Neuron (in vitro differentiated cells): ENCODE measurements around the gene KCTD15.

Experiments used
- H2AFZ ChIP-seq: one replicate; pipeline ENCODE4 v1.6.1; 2013; ENCODE audit warnings: low read depth, mild to moderate bottlenecking, inconsistent platforms, low read length, moderate library complexity
- H3K27me3 ChIP-seq: one replicate; pipeline ENCODE4 v1.6.1; 2013; ENCODE audit warnings: low read length; ENCODE audit not compliant: insufficient read depth
- H3K36me3 ChIP-seq: one replicate; pipeline ENCODE4 v1.6.1; 2013; ENCODE audit warnings: low read length; ENCODE audit not compliant: insufficient read depth
- H3K4me1 ChIP-seq: one replicate; pipeline ENCODE4 v1.6.1; 2013; ENCODE audit warnings: low read length; ENCODE audit not compliant: insufficient read depth
- H3K4me3 ChIP-seq: 2 replicates; pipeline ENCODE4 v1.5.1; 2013; ENCODE audit warnings: mild to moderate bottlenecking, low read length, moderate library complexity
- H3K9me3 ChIP-seq: one replicate; pipeline ENCODE4 v1.6.1; 2013; ENCODE audit warnings: low read length

Gene KCTD15

DNA sequence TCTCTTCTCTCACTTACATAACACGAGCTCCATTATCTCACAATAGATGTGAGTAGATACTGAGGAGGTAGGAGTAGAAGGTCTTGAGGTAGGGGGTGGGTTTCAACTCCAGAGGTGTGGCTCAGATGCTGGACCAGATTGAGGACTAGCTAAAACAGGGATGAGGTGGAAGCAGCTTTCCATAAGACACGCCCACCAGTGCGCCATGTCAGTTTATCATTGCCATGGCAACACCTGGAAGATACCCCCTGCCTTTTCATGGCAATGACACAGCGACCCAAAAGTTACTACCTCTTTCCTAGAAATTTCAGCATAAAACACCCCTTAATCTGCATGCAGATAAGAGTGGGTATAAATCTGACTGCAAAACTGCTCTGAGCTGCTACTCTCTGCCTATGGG lies 44.1 kb downstream of the KCTD15 start:
- Histone ChIP-seq H3K9me3 (no peaks in the 10 kb centered on the region), H3K4me3 (no peak overlapping the region), H3K36me3 (no peaks in the 10 kb centered on the region), H3K27me3 (peaks cover 6% of the 10 kb centered on the region), H2AFZ (no peak overlapping the region), H3K4me1 (no peaks in the 10 kb centered on the region)

- H2AFZ ChIP-seq = no peak overlapping the region
- no peak overlapping the region for H3K4me3 ChIP-seq
These were observed 45.0 kb downstream of the KCTD15 start for GRCh38 chr19:33841685-33842084.

DNA sequence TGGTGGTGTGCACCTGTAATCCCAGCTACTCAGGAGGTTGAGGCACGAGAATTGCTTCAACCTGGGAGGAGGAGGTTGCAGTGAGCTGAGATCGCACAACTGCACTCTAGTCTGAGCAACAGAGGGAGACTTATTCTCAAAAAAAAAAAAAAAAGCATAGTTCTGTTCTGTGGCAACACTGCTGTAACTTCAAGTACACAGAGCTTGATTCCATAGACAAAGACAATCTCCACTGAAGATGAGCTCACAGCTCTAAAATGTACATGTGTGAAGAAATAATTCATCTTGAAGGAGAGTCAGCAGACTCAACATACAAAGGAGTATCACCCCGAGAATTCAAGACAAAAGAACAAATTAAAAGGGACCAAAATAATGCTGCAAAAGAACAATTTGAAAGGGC lies 47.8 kb downstream of the KCTD15 start:
- Histone ChIP-seq H3K4me3 (no peak overlapping the region), H2AFZ (no peak overlapping the region), H3K27me3 (peaks cover 10% of the 10 kb centered on the region), H3K4me1 (no peaks in the 10 kb centered on the region), H3K36me3 (no peaks in the 10 kb centered on the region), H3K9me3 (no peaks in the 10 kb centered on the region)

More at GRCh38 chr19:33841685-33842084, 45.0 kb downstream of the KCTD15 start:
- Histone ChIP-seq H3K36me3 (no peaks in the 10 kb centered on the region), H3K4me1 (no peaks in the 10 kb centered on the region), H3K27me3 (peaks cover 6% of the 10 kb centered on the region), H3K9me3 (no peaks in the 10 kb centered on the region)

- H3K36me3 ChIP-seq = no peaks in the 10 kb centered on the region
- no peak overlapping the region for H2AFZ ChIP-seq
- peaks cover 10% of the 10 kb centered on the region for H3K27me3 ChIP-seq
- H3K9me3 ChIP-seq = no peaks in the 10 kb centered on the region
- no peaks in the 10 kb centered on the region for H3K4me1 ChIP-seq
- no peak overlapping the region for H3K4me3 ChIP-seq
These were observed 48.8 kb downstream of the KCTD15 start for GRCh38 chr19:33845498-33845897.

DNA sequence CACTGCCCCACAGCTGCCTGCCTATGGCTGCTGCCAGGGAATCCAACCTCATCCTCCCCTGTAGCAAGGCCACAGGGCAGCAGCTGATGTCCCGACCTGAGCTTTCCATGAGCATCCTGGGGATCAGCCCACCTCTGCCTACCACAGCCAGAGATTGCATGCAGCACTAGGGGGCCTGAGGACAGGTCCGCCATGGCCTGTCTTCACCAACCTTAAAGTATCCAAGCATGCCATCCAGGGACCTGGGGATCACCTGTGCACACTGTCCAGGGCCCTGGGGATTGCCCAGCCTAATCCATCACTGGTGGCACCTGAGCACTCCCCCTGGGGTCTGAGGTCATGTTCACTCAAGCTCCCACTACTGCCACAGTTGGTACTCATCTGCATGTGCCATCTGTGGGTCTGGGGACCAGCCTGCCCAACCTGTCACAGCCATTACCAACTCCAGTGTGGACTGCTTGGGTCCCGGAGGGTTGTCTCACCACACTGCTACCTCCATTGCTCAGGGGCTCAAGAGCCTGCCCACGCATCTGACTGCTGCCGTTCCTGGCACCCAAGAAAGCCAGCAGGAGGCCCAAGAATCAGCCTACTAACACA lies 53.0 kb downstream of the KCTD15 start:
- H3K9me3 ChIP-seq = no peaks in the 10 kb centered on the region
- no peaks in the 10 kb centered on the region for H3K36me3 ChIP-seq
- H2AFZ ChIP-seq = no peak overlapping the region
- H3K4me1 ChIP-seq = no peaks in the 10 kb centered on the region
- peaks cover 4% of the 10 kb centered on the region for H3K27me3 ChIP-seq
- no peak overlapping the region for H3K4me3 ChIP-seq

- H3K4me1 ChIP-seq = no peaks in the 10 kb centered on the region
- H2AFZ ChIP-seq = no peak overlapping the region
- H3K4me3 ChIP-seq = no peak overlapping the region
- no peaks in the 10 kb centered on the region for H3K9me3 ChIP-seq
- H3K27me3 ChIP-seq = no peaks in the 10 kb centered on the region
- H3K36me3 ChIP-seq = no peaks in the 10 kb centered on the region
These were observed 62.3 kb downstream of the KCTD15 start for GRCh38 chr19:33859016-33859415.

DNA sequence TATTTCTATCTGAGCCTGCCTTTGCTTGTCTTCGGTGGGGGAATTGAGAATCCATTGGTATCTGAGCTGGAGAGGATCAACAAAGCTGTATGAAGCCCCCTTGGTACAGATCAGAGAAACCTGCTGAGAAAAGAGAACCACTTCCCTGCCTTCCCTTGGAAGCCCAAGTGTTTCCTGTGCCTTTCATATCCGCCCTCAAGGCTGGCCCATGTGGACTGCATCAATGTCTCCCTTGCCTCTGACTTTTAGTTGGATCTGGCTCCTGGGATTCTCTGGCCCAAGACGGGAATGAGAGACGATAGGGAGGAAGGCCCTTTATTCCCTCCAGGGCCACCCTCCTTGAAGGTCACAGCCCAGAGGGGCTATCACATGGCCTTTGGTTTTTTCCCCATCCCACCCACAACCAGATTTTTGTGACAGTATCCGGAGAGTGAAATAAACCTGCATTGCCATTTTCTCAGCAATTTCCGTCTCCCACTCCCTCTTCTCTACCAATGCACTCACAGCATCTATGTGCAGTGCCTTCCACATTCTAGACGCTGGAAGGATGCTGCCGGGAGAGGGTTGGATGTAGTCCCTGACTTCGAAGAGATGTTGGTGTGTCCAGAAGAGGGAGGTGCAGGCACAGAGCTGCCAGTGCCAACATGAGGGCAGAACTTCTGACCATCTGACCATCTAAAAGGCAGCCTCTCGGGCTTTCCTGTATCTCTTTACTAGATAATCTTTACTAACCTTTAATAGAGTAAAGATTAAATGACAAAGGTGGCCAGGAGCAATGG lies 63.8 kb downstream of the KCTD15 start:
- H3K27me3 ChIP-seq = no peaks in the 10 kb centered on the region
- H3K4me1 ChIP-seq = no peaks in the 10 kb centered on the region
- H2AFZ ChIP-seq = no peak overlapping the region
- H3K36me3 ChIP-seq = no peaks in the 10 kb centered on the region
- no peaks in the 10 kb centered on the region for H3K9me3 ChIP-seq
- H3K4me3 ChIP-seq = no peak overlapping the region

GRCh38 chr19:33861950-33862349 lies 65.3 kb downstream of the KCTD15 start:
- no peak overlapping the region for H2AFZ ChIP-seq
- no peak overlapping the region for H3K4me3 ChIP-seq
- H3K36me3 ChIP-seq = no peaks in the 10 kb centered on the region
- H3K27me3 ChIP-seq = no peaks in the 10 kb centered on the region
- no peaks in the 10 kb centered on the region for H3K4me1 ChIP-seq
- no peaks in the 10 kb centered on the region for H3K9me3 ChIP-seq

GRCh38 chr19:33862981-33863380 lies 66.3 kb downstream of the KCTD15 start:
- Histone ChIP-seq H3K27me3 (no peaks in the 10 kb centered on the region), H3K4me1 (peaks cover under 1% of the 10 kb centered on the region), H2AFZ (no peak overlapping the region)

DNA sequence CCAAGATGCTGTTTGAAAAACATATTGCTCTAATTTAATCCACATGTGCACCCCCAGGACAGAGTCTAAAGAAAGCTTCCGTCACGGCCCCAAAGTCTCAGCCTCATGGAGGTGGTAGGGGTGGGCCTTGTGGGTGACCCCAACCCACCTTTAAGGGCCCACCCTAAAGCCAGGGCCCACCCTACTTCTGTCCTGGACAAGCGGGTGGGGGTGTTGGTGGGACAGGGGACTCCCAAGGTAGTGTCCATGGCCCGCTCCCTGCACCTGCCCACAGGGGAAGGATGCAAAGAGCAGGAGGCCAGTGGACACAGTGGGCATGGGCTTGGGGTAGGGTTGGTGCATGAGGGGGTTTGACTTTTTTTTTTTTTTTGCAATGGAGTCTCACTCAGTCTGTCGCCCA lies 66.8 kb downstream of the KCTD15 start:
- no peaks in the 10 kb centered on the region for H3K36me3 ChIP-seq
- H3K9me3 ChIP-seq = no peaks in the 10 kb centered on the region
- H2AFZ ChIP-seq = no peak overlapping the region
- no peak overlapping the region for H3K4me3 ChIP-seq
- H3K4me1 ChIP-seq = peaks cover 5% of the 10 kb centered on the region
- no peaks in the 10 kb centered on the region for H3K27me3 ChIP-seq

More at GRCh38 chr19:33862981-33863380, 66.3 kb downstream of the KCTD15 start:
- Histone ChIP-seq H3K9me3 (no peaks in the 10 kb centered on the region), H3K4me3 (no peak overlapping the region), H3K36me3 (no peaks in the 10 kb centered on the region)

GRCh38 chr19:33864311-33864850 lies 67.7 kb downstream of the KCTD15 start:
- Histone ChIP-seq H3K4me1 (peaks cover 13% of the 10 kb centered on the region), H3K27me3 (peaks cover 4% of the 10 kb centered on the region), H3K9me3 (no peaks in the 10 kb centered on the region), H2AFZ (no peak overlapping the region), H3K36me3 (no peaks in the 10 kb centered on the region), H3K4me3 (no peak overlapping the region)

GRCh38 chr19:33865306-33865705 lies 68.6 kb downstream of the KCTD15 start:
- H2AFZ ChIP-seq = no peak overlapping the region
- no peaks in the 10 kb centered on the region for H3K9me3 ChIP-seq
- H3K36me3 ChIP-seq = no peaks in the 10 kb centered on the region
- no peak overlapping the region for H3K4me3 ChIP-seq
- H3K27me3 ChIP-seq = peaks cover 5% of the 10 kb centered on the region
- peaks cover 13% of the 10 kb centered on the region for H3K4me1 ChIP-seq
